MM.1S (cell line): ENCODE measurements around the gene SUSD4.
"Not testable (repeated sequence)": the region's sequence is repeated elsewhere in the genome, so short reads cannot be mapped to it uniquely, and the experiment has no call there.

ENCODE experiments used
- DNase-seq: peaks from one replicate; pipeline ENCODE4 v3.0.0-alpha.2; 2015
- H2AFZ ChIP-seq: fragments of 300-600 bp; sonication (generic); 2 replicates; pipeline ENCODE4 v1.6.0; 2016; ENCODE audit warnings: antibody characterized with exemption, low read length
- H3F3A ChIP-seq: fragments of 300-600 bp; sonication (generic); 2 replicates; pipeline ENCODE4 v1.6.1; 2016; ENCODE audit warnings: mild to moderate bottlenecking, antibody characterized with exemption, low read length, moderate library complexity, mixed read lengths; ENCODE audit not compliant: insufficient read depth
- H3K27ac ChIP-seq: fragments of 300-600 bp; sonication (generic); 2 replicates; pipeline ENCODE4 v1.5.1; 2016; ENCODE audit warnings: mild to moderate bottlenecking, low read length
- H3K27me3 ChIP-seq: fragments of 300-600 bp; sonication (generic); replicated peaks from 2 replicates; pipeline ENCODE4 v1.6.0; 2016; ENCODE audit warnings: low read length; ENCODE audit not compliant: insufficient read depth
- H3K36me3 ChIP-seq: fragments of 300-600 bp; sonication (generic); replicated peaks from 2 replicates; pipeline ENCODE4 v1.6.1; 2016; ENCODE audit warnings: mild to moderate bottlenecking, low read length, mixed read lengths; ENCODE audit not compliant: insufficient read depth
- H3K4me1 ChIP-seq: fragments of 300-600 bp; sonication (generic); 2 replicates; pipeline ENCODE4 v1.6.1; 2016; ENCODE audit warnings: low read length, mixed read lengths
- H3K4me2 ChIP-seq: fragments of 300-600 bp; sonication (generic); 2 replicates; pipeline ENCODE4 v1.6.0; 2016; ENCODE audit warnings: low read depth, low read length
- H3K4me3 ChIP-seq: fragments of 300-600 bp; sonication (generic); 2 replicates; pipeline ENCODE4 v1.5.1; 2016; ENCODE audit warnings: low read length, mixed read lengths
- H3K79me2 ChIP-seq: fragments of 300-600 bp; sonication (generic); 2 replicates; pipeline ENCODE4 v1.6.1; 2016; ENCODE audit warnings: mixed run types, low read length, mixed read lengths
- H3K9ac ChIP-seq: fragments of 300-600 bp; sonication (generic); 2 replicates; pipeline ENCODE4 v1.6.1; 2016; ENCODE audit warnings: low read length, mixed read lengths
- H3K9me2 ChIP-seq: fragments of 300-600 bp; sonication (generic); replicated peaks from 2 replicates; pipeline ENCODE4 v1.6.1; 2016; ENCODE audit warnings: mild to moderate bottlenecking, low read length, mixed read lengths; ENCODE audit not compliant: insufficient read depth
- H3K9me3 ChIP-seq: fragments of 300-600 bp; sonication (generic); replicated peaks from 2 replicates; pipeline ENCODE4 v1.6.1; 2016; ENCODE audit warnings: mild to moderate bottlenecking, low read length, mixed read lengths; ENCODE audit not compliant: insufficient read depth
- H4K20me1 ChIP-seq: fragments of 300-600 bp; sonication (generic); 2 replicates; pipeline ENCODE4 v1.6.1; 2016; ENCODE audit warnings: mild to moderate bottlenecking, low read length, moderate library complexity, mixed read lengths; ENCODE audit not compliant: insufficient read depth
- EZH2 ChIP-seq: fragments of 300-600 bp; sonication (generic); optimal IDR thresholded peaks from 2 replicates; pipeline ENCODE3; 2017; ENCODE audit warnings: low read depth, mild to moderate bottlenecking, antibody characterized with exemption, low read length, mixed read lengths
- EZH2phosphoT487 ChIP-seq: fragments of 300-600 bp; sonication (generic); IDR thresholded peaks from 2 replicates; pipeline ENCODE4 v1.6.1; 2018; ENCODE audit warnings: antibody characterized with exemption, low read length
- TF ChIP-seq, protein P1 (sequence below): fragments of 300-600 bp; sonication (generic); IDR thresholded peaks from 2 replicates; pipeline ENCODE4 v1.5.1; 2016; ENCODE audit warnings: antibody characterized with exemption, low read length, mixed read lengths

The SUSD4 gene

DNA sequence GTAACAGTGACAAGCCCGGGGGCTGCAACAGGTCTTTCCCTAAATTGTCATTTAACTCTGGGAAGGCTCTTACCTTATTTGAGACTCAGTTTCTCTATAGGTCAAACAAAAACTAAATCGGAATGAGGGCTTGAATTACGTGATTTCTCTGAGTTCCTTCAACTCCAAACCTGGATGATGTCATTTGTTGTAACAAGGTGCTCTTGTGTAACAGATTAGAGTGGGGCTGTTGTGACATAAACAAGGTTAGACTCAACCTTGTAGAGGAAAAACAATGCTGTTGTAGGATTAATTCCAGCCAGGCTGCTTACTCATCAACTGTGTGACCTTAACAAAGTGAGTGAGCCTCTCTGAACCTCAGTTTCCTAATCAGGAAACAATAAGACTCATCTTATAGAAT lies 74.4 kb downstream of the SUSD4 start:
- no peaks in the 10 kb centered on the region for H3K4me1 ChIP-seq
- no peak overlapping the region for H3K27ac ChIP-seq
- H2AFZ ChIP-seq: no peak overlapping the region
- no peaks in the 10 kb centered on the region for H3K9me3 ChIP-seq
- no peak overlapping the region for H3K4me2 ChIP-seq
- no peaks in the 10 kb centered on the region for H3K9me2 ChIP-seq
- no peaks in the 10 kb centered on the region for H3K79me2 ChIP-seq
- DNase-seq: no peak
- H3K27me3 ChIP-seq: no peaks in the 10 kb centered on the region
- no peak overlapping the region for H3K9ac ChIP-seq
- no peaks in the 10 kb centered on the region for H3F3A ChIP-seq
- no peaks in the 10 kb centered on the region for H3K36me3 ChIP-seq
- H3K4me3 ChIP-seq: no peak overlapping the region
- no peaks in the 10 kb centered on the region for H4K20me1 ChIP-seq
- TF ChIP-seq EZH2: no peak
- TF ChIP-seq, protein P1, sequence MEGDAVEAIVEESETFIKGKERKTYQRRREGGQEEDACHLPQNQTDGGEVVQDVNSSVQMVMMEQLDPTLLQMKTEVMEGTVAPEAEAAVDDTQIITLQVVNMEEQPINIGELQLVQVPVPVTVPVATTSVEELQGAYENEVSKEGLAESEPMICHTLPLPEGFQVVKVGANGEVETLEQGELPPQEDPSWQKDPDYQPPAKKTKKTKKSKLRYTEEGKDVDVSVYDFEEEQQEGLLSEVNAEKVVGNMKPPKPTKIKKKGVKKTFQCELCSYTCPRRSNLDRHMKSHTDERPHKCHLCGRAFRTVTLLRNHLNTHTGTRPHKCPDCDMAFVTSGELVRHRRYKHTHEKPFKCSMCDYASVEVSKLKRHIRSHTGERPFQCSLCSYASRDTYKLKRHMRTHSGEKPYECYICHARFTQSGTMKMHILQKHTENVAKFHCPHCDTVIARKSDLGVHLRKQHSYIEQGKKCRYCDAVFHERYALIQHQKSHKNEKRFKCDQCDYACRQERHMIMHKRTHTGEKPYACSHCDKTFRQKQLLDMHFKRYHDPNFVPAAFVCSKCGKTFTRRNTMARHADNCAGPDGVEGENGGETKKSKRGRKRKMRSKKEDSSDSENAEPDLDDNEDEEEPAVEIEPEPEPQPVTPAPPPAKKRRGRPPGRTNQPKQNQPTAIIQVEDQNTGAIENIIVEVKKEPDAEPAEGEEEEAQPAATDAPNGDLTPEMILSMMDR: no peak
- no peak for TF ChIP-seq EZH2phosphoT487

DNA sequence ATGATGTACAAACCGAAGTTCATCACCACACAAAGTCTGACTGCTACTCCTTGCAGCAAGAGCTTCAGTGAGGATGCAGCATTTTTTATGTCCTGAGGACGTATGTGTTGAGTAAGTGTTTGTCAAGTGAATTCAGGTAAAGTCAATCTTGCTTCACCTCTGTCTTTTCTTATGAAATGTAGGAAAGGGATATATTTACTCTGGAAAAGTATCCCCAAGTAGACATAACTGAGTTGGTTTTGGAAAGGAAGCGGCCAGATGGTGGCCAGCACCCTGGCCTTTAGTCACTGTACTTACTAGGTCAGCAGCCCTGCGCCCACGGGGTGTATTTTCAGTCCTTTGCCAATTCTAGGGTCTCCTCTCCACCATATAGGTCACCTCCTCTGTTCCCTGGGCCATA lies 75.2 kb downstream of the SUSD4 start:
- Histone ChIP-seq H3K27me3 (no peaks in the 10 kb centered on the region), H3K27ac (no peak overlapping the region), H3K9me3 (no peaks in the 10 kb centered on the region), H3K9ac (no peak overlapping the region), H3K79me2 (no peaks in the 10 kb centered on the region), H3F3A (no peaks in the 10 kb centered on the region), H2AFZ (no peak overlapping the region), H4K20me1 (no peaks in the 10 kb centered on the region), H3K4me1 (no peaks in the 10 kb centered on the region), H3K4me2 (no peak overlapping the region), H3K9me2 (no peaks in the 10 kb centered on the region), H3K36me3 (no peaks in the 10 kb centered on the region), H3K4me3 (no peak overlapping the region)
- DNase-seq: no peak
- TF ChIP-seq EZH2: no peak

DNA sequence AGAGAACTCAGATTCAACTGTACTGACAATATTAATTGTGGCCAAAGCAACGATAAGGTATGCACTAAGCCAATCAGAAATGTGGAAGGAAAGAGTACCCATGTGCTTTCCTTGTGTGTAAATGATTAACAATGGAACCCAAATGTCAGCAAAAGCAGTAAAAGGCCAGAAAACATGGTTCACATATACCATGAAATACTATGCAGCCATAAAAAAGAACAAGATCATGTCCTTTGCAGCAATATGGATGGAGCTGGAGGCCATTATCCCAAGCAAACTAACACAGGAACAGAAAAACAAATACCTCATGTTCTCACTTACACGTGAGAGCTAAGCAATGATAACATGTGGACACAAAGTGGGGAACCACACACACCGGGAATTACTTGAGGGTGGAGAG lies 78.5 kb downstream of the SUSD4 start:
- Histone ChIP-seq H3K9me3 (no peaks in the 10 kb centered on the region), H2AFZ (no peak overlapping the region), H4K20me1 (no peaks in the 10 kb centered on the region), H3K4me1 (no peaks in the 10 kb centered on the region), H3K36me3 (no peaks in the 10 kb centered on the region), H3K79me2 (no peaks in the 10 kb centered on the region), H3K4me3 (no peak overlapping the region), H3K27me3 (no peaks in the 10 kb centered on the region), H3K4me2 (no peak overlapping the region), H3K9me2 (no peaks in the 10 kb centered on the region), H3K27ac (no peak overlapping the region), H3K9ac (no peak overlapping the region), H3F3A (no peaks in the 10 kb centered on the region)
- TF ChIP-seq, protein P1: no peak
- no peak for TF ChIP-seq EZH2phosphoT487
- no peak for TF ChIP-seq EZH2
- DNase-seq: no peak

DNA sequence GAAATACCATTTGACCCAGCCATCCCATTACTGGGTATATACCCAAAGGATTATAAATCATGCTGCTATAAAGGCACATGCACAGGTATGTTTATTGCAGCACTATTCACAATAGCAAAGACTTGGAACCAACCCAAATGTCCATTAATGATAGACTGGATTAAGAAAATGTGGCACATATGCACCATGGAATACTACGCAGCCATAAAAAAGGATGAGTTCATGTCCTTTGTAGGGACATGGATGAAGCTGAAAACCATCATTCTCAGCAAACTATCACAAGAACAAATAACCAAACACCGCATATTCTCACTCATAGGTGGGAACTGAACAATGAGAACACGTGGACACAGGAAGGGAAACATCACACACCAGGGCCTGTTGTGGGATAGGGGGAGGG lies 80.3 kb downstream of the SUSD4 start:
- not testable (repeated sequence) for DNase-seq, H3K4me3 ChIP-seq, H3K4me2 ChIP-seq, H4K20me1 ChIP-seq, H3K9ac ChIP-seq, H3K79me2 ChIP-seq, H3K9me3 ChIP-seq, H3K27me3 ChIP-seq, H3K4me1 ChIP-seq, H3F3A ChIP-seq, H3K27ac ChIP-seq, H2AFZ ChIP-seq, H3K9me2 ChIP-seq, H3K36me3 ChIP-seq

DNA sequence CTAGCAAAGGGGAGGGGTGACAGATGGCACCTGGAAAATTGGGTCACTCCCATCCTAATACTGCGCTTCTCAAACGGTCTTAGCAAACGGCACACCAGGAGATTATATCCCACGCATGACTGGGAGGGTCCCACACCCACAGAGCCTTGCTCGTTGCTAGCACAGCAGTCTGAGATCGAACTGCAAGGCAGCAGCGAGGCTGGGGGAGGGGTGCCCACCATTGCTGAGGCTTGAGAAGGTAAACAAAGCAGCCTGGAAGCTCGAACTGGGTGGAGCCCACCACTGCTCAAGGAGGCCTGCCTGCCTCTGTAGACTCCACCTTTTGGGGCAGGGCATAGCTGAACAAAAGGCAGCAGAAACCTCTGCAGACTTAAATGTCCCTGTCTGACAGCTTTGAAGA lies 85.7 kb downstream of the SUSD4 start:
- not testable (repeated sequence) for H3K27ac ChIP-seq, DNase-seq, H3K79me2 ChIP-seq, H4K20me1 ChIP-seq, H2AFZ ChIP-seq, H3K4me2 ChIP-seq, H3K4me1 ChIP-seq, H3K4me3 ChIP-seq, H3K9ac ChIP-seq, H3F3A ChIP-seq, H3K27me3 ChIP-seq, H3K9me3 ChIP-seq, H3K9me2 ChIP-seq, H3K36me3 ChIP-seq
